T47D (cell line): ENCODE measurements around the gene CNTN5.

Experiments
- DNase-seq, 2 experiments: peaks; one replicate each; pipeline versions ENCODE4 v3.0.0 to v3.0.0-alpha.2; 2011 to 2012; ENCODE audit warnings: low read depth in 1 of 2, low spot score in 1 of 2
- JUND ChIP-seq: IDR thresholded peaks from 2 replicates; pipeline ENCODE4 v1.6.1; 2012; ENCODE audit warnings: low read depth
- in situ Hi-C: cut with HindIII; loops from 2 replicates; pipeline ENCODE4 v1.10.0; 2016; ENCODE audit warnings: low sequenced_read_pairs, low pct_unique_long_range_greater_than_20kb

Gene CNTN5

GRCh38 chr11:99320769-99321290 is 300.1 kb downstream of the CNTN5 start:
- in situ Hi-C loops = no loop called here
- TF ChIP-seq JUND = no peak
- no peak for DNase-seq

GRCh38 chr11:99325847-99326246 is 305.1 kb downstream of the CNTN5 start:
- DNase-seq = no peak
- no peak for TF ChIP-seq JUND
- in situ Hi-C loops = no loop called here

- DNase-seq = no peak
- no peak for TF ChIP-seq JUND
- in situ Hi-C loops = no loop called here
Observed at GRCh38 chr11:99327066-99327465, 306.3 kb downstream of the CNTN5 start.

GRCh38 chr11:99327527-99327926 is 306.8 kb downstream of the CNTN5 start:
- no peak for TF ChIP-seq JUND
- in situ Hi-C loops = no loop called here
- no peak for DNase-seq

GRCh38 chr11:99333621-99334020 is 312.9 kb downstream of the CNTN5 start:
- in situ Hi-C loops = no loop called here
- no peak for DNase-seq
- TF ChIP-seq JUND = no peak

- in situ Hi-C loops = no loop called here
- no peak for TF ChIP-seq JUND
- DNase-seq = no peak
Observed at GRCh38 chr11:99343117-99343516, 322.4 kb downstream of the CNTN5 start.

GRCh38 chr11:99349151-99349673 is 328.5 kb downstream of the CNTN5 start:
- TF ChIP-seq JUND = no peak
- in situ Hi-C loops = no loop called here
- no peak for DNase-seq

- TF ChIP-seq JUND = no peak
- in situ Hi-C loops = no loop called here
- DNase-seq = no peak
Observed at GRCh38 chr11:99351624-99352023, 330.9 kb downstream of the CNTN5 start.

GRCh38 chr11:99352642-99353041 is 331.9 kb downstream of the CNTN5 start:
- no peak for TF ChIP-seq JUND
- no peak for DNase-seq
- in situ Hi-C loops = no loop called here

- no peak for DNase-seq
- in situ Hi-C loops = no loop called here
- no peak for TF ChIP-seq JUND
Observed at GRCh38 chr11:99366546-99366945, 345.8 kb downstream of the CNTN5 start.

- in situ Hi-C loops = no loop called here
- no peak for DNase-seq
- no peak for TF ChIP-seq JUND
Observed at GRCh38 chr11:99368583-99368982, 347.8 kb downstream of the CNTN5 start.

- no peak for TF ChIP-seq JUND
- peak in 1 of 2 experiments; percentile 18 for DNase-seq
- in situ Hi-C loops = no loop called here
Observed at GRCh38 chr11:99370549-99371216, 349.9 kb downstream of the CNTN5 start.

- no peak for DNase-seq
- TF ChIP-seq JUND = no peak
- in situ Hi-C loops = no loop called here
Observed at GRCh38 chr11:99371257-99371656, 350.5 kb downstream of the CNTN5 start.

- no peak for TF ChIP-seq JUND
- in situ Hi-C loops = no loop called here
- DNase-seq = no peak
Observed at GRCh38 chr11:99376463-99376862, 355.7 kb downstream of the CNTN5 start.
